Nephron progenitor cell (in vitro differentiated cells): Measurements from ENCODE around the gene FGA.

Experiments used
- DNase-seq: peaks from one replicate; pipeline ENCODE4 v3.0.0; 2021
- H3K27ac Mint-ChIP-seq: 2 replicates; pipeline ENCODE4 v1.8.0; 2021; ENCODE audit warnings: mild to moderate bottlenecking, moderate library complexity, mixed read lengths
- H3K27me3 Mint-ChIP-seq: 2 replicates; pipeline ENCODE4 v1.8.0; 2021; ENCODE audit warnings: mild to moderate bottlenecking, low read depth, mixed read lengths; ENCODE audit not compliant: poor library complexity
- H3K36me3 Mint-ChIP-seq: 2 replicates; pipeline ENCODE4 v1.8.0; 2021; ENCODE audit warnings: low read depth, mixed read lengths
- H3K4me1 Mint-ChIP-seq: 2 replicates; pipeline ENCODE4 v1.8.0; 2021; ENCODE audit warnings: mixed read lengths
- H3K4me3 Mint-ChIP-seq: 2 replicates; pipeline ENCODE4 v1.8.0; 2021; ENCODE audit warnings: mild to moderate bottlenecking, moderate library complexity, mixed read lengths
- H3K9me3 Mint-ChIP-seq: 2 replicates; pipeline ENCODE4 v1.8.0; 2021; ENCODE audit warnings: mild to moderate bottlenecking, moderate library complexity, mixed read lengths
- TF ChIP-seq, protein P1 (sequence below): fragments of 200-600 bp; sonication (generic); IDR thresholded peaks from 2 replicates; pipeline ENCODE4 v1.5.0; 2021; ENCODE audit warnings: antibody characterized with exemption

The FGA gene

DNA sequence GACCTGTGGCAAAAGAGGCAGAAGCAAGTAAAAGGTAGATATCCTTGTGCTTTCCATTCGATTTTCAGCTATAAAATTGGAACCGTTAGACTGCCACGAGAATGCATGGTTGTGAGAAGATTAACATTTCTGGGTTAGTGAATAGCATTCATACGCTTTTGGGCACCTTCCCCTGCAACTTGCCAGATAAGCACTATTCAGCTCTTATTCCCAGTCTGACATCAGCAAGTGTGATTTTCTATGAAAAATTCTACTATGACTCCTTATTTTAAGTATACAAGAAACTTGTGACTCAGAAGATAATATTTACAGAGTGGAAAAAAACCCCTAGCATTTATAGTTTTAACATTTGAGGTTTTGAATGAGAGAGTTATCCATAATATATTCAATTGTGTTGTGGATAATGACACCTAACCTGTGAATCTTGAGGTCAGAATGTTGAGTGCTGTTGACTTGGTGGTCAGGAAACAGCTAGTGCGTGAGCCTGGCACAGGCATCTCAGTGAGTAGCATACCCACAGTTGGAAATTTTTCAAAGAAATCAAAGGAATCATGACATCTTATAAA is 23.8 kb downstream of the FGA start:
- no peak for DNase-seq
- Mint-ChIP-seq H3K4me3 (no peak overlapping the region), H3K9me3 (no peaks in the 10 kb centered on the region), H3K4me1 (no peaks in the 10 kb centered on the region), H3K27me3 (peaks cover 7% of the 10 kb centered on the region), H3K36me3 (no peaks in the 10 kb centered on the region), H3K27ac (no peak overlapping the region)
- TF ChIP-seq, protein P1, sequence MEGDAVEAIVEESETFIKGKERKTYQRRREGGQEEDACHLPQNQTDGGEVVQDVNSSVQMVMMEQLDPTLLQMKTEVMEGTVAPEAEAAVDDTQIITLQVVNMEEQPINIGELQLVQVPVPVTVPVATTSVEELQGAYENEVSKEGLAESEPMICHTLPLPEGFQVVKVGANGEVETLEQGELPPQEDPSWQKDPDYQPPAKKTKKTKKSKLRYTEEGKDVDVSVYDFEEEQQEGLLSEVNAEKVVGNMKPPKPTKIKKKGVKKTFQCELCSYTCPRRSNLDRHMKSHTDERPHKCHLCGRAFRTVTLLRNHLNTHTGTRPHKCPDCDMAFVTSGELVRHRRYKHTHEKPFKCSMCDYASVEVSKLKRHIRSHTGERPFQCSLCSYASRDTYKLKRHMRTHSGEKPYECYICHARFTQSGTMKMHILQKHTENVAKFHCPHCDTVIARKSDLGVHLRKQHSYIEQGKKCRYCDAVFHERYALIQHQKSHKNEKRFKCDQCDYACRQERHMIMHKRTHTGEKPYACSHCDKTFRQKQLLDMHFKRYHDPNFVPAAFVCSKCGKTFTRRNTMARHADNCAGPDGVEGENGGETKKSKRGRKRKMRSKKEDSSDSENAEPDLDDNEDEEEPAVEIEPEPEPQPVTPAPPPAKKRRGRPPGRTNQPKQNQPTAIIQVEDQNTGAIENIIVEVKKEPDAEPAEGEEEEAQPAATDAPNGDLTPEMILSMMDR = no peak

- no peaks in the 10 kb centered on the region for H3K9me3 Mint-ChIP-seq
- peaks cover 4% of the 10 kb centered on the region for H3K27me3 Mint-ChIP-seq
- H3K4me3 Mint-ChIP-seq = no peak overlapping the region
- no peak overlapping the region for H3K27ac Mint-ChIP-seq
- no peak for DNase-seq
- no peaks in the 10 kb centered on the region for H3K36me3 Mint-ChIP-seq
- TF ChIP-seq, protein P1 = no peak
- H3K4me1 Mint-ChIP-seq = no peaks in the 10 kb centered on the region
Measured at GRCh38 chr4:154565704-154566103, 24.8 kb downstream of the FGA start.

GRCh38 chr4:154564311-154564710 is 26.2 kb downstream of the FGA start:
- H3K9me3 Mint-ChIP-seq = no peaks in the 10 kb centered on the region
- no peak for DNase-seq
- H3K4me3 Mint-ChIP-seq = no peak overlapping the region
- TF ChIP-seq, protein P1 = no peak
- no peak overlapping the region for H3K27ac Mint-ChIP-seq
- H3K27me3 Mint-ChIP-seq = peaks cover 4% of the 10 kb centered on the region
- H3K4me1 Mint-ChIP-seq = no peaks in the 10 kb centered on the region
- no peaks in the 10 kb centered on the region for H3K36me3 Mint-ChIP-seq

DNA sequence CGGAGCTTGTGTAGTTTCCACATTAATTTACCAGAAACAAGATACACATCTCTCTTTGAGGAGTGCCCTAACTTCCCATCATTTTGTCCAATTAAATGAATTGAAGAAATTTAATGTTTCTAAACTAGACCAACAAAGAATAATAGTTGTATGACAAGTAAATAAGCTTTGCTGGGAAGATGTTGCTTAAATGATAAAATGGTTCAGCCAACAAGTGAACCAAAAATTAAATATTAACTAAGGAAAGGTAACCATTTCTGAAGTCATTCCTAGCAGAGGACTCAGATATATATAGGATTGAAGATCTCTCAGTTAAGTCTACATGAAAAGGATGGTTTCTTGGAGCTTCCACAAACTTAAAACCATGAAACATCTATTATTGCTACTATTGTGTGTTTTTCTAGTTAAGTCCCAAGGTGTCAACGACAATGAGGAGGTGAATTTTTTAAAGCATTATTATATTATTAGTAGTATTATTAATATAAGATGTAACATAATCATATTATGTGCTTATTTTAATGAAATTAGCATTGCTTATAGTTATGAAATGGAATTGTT is 27.8 kb downstream of the FGA start, which contains the start of gene FGB:
FGB (plus strand) TSS at position 315 of the 558 bp plus-strand sequence; CDS start at position 323, 8 bp downstream.
- H3K27ac Mint-ChIP-seq = no peak within 1 kb of the TSS
- TF ChIP-seq, protein P1 = no peak
- no peaks in the 10 kb centered on the region for H3K4me1 Mint-ChIP-seq
- no peak within 1 kb of the TSS for H3K4me3 Mint-ChIP-seq
- no peak for DNase-seq
- H3K27me3 Mint-ChIP-seq = peaks cover 4% of the 10 kb centered on the region
- no peaks in the 10 kb centered on the region for H3K9me3 Mint-ChIP-seq
- H3K36me3 Mint-ChIP-seq = no peaks in the 10 kb centered on the region

DNA sequence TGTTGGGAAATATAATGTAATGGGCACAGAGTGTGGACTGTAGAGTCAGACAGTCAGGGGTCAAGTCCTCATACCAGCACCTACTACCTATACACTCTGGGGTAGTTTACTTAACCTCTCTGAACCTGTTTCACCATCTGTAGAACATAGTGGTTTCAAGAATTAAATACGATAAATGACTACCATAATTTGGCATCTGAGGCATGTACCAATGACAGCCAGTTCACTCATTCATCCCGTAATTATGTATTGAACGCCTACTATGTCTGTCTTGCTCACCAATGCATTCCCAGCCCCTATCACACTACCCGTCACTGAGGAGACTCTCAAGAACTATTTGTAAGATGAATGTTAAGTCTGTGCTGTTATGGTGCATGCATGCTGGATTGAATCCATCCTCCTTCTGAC is 29.7 kb downstream of the FGA start:
- H3K4me1 Mint-ChIP-seq = no peaks in the 10 kb centered on the region
- H3K4me3 Mint-ChIP-seq = no peak overlapping the region
- H3K27ac Mint-ChIP-seq = no peak overlapping the region
- no peaks in the 10 kb centered on the region for H3K27me3 Mint-ChIP-seq
- no peaks in the 10 kb centered on the region for H3K36me3 Mint-ChIP-seq
- TF ChIP-seq, protein P1 = no peak
- DNase-seq = no peak
- no peaks in the 10 kb centered on the region for H3K9me3 Mint-ChIP-seq

- no peak overlapping the region for H3K4me3 Mint-ChIP-seq
- no peaks in the 10 kb centered on the region for H3K36me3 Mint-ChIP-seq
- no peak overlapping the region for H3K27ac Mint-ChIP-seq
- no peaks in the 10 kb centered on the region for H3K4me1 Mint-ChIP-seq
- no peak for DNase-seq
- H3K27me3 Mint-ChIP-seq = no peaks in the 10 kb centered on the region
- TF ChIP-seq, protein P1 = no peak
- no peaks in the 10 kb centered on the region for H3K9me3 Mint-ChIP-seq
Measured at GRCh38 chr4:154560419-154560801, 30.1 kb downstream of the FGA start.
